ENCODE results near the gene GAST.
"Not testable (repeated sequence)": the region's sequence is repeated elsewhere in the genome, so short reads cannot be mapped to it uniquely, and the experiment has no call there.

Gene GAST

DNA sequence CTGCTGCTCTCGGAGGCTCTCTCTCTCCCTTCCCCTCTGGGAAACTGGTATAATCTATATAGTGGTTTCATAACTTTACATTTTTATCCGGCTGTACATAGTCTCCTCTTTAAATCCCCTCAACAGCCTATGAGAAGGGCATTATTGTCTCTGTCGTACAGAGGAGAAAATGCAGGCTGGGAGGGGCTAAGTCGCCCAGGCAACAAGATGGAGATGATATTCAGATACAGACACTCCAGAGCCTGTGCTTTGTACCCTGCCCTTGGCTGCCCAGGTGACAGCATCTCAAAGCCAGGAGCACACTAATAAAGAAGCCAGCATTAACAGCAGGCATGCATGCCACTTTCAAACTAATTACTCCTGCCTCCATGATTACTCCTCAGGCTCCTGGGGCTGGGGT is 28.1 kb upstream of the GAST start:
- DNase-seq = no peak

DNA sequence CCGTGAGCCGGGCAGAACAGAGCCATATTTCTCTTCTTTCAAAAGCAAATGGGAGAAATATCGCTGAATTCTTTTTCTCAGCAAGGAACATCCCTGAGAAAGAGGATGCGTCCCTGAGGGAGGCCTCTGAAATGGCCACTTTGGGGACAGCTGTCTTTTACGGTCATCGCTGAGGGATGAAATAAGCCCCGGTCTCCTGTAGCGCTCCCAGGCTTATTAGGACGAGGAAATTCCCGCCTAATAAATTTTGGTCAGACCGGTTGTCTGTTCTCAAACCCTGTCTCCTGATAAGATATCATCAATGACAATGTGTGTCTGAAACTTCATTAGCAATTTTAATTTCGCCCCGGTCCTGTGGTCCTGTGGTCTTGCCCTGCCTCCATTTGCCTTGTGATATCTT is 26.4 kb upstream of the GAST start:
- DNase-seq = not testable (repeated sequence)

DNA sequence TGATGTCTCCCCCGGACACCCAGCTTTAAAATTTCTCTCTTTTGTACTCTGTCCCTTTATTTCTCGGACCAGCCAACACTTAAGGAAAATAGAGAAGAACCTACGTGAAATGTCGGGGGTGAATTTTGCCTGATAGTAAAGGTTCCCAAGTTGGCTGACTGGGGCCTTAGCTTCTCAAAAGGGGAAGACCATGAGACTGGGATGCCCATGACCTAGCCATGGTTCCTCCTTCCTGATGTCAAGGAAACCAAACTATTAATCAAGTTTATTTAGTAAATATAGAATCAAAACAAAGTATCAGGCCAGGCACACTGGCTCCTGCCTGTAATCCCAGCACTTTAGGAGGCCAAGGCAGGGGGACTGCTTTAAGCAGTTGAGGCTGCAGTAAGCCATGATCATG is 25.9 kb upstream of the GAST start:
- DNase-seq = no peak

DNA sequence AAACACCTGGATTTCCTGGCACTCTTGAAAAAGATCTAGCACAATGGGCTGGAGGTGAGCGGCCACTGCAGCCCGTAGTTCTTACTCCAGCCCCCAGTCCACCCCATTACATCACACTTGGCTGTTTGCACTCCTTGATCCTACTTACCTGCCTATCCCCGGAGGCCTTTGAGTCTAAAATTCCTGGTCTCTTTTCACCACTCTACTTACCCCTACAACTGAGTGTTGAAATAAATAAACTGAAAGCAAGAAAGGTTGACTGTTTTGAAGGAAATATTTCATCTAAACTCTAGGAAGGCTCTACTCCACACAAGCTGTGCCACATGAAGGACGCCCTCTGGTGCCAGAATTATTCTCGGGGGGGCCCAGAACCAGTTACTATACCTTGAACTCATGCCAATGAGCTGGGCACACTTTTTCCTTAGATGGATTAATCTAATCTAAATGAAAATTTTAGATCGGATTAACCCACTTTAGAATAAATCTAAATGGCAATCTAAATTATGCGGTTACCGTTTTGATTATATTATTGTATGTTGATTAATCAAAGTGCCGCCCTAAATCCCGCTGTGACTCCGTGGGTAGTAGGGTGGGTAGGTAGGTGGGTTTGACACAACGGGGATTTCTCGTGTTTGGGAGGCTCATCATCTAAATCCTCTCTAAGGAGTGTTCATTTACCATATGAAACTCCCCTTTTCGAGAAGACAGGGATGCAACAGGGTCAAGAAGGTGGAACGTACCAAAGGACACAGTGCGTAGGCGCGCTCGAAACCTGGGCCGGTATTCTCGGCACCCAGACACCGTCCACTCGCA is 24.1 kb upstream of the GAST start:
- peak in 1 of 2 donors; percentile 56 for DNase-seq

DNA sequence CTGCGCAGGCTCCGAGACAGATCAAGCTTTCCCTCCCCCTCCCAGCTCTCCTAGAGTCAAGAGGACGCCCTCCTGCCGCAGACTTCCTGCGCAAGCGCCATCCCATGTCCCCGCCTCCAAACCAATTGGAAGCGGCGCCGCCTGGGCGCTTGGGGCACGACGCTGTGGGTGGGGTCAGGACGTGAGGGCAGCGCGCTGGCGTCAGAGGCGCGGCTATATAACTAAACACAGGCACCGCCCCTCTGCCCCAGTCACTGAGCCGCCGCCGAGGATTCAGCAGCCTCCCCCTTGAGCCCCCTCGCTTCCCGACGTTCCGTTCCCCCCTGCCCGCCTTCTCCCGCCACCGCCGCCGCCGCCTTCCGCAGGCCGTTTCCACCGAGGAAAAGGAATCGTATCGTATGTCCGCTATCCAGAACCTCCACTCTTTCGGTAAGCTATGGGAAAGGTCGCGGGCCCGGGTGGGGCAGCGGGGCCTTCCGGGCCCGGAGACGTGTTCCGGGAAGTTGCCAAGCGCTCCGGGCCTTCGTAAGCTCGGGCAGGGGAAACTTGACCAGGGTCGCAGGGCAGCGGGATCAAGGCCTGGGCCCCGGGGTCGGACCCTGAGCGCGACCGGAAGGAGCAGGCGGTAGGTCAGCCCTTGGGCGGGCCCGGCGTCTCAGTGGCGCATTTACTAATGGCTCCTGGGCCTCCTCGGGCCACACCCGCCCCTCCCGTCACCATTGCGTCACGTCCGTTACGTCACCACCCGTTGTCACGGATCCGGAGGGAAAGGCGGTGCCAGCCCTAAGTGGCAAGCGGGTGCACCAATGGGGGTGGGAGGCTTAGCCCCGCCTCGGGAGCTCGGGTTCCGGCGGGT is 23.3 kb upstream of the GAST start, which contains the start of gene EIF1:
EIF1 (plus strand) TSS at position 245 of the 856 bp plus-strand sequence; CDS start at position 399, 154 bp downstream.
- peak; percentile 97 to 99 for DNase-seq

DNA sequence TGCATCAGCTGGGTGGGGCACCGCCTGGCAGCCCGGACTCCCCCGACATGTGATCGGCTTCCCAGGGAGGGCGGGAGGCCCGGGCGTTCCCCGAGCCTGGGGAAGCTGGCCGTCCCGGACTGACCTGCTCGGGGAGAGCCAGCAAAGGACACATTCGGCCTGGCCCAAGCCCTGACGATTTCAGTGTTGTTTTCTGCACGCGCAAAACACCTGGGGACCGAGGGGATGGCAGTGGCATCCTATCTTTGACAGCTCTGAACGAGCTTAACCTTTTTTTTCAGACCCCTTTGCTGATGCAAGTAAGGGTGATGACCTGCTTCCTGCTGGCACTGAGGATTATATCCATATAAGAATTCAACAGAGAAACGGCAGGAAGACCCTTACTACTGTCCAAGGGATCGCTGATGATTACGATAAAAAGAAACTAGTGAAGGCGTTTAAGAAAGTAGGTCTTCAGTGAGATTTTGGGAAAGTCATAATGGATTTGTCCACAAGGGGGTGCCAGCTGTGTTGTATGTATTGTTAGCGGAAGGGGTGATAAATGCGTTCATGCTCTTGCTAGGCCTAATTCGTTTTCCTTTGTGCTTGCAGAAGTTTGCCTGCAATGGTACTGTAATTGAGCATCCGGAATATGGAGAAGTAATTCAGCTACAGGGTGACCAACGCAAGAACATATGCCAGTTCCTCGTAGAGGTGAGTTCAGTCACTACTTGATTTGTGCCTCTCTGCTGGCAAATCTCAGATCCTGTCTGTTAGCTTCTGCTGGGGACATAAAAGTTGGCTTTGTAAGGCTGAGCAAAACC is 22.4 kb upstream of the GAST start:
- DNase-seq = peak; percentile 17 to 35

DNA sequence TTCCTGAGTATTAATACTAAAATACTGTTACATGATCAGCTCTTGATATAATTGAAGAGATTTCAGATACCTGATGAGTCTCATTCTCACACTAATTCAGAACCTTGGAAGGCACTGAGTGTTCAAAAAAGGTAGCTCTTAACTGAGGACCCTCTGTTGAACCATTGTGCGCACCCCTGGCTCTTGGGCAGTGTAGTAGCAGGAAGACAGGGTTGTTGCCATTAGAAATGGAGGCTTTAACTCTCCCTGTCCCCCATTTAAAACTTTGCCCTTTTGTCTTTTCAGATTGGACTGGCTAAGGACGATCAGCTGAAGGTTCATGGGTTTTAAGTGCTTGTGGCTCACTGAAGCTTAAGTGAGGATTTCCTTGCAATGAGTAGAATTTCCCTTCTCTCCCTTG is 21.6 kb upstream of the GAST start:
- DNase-seq = no peak

DNA sequence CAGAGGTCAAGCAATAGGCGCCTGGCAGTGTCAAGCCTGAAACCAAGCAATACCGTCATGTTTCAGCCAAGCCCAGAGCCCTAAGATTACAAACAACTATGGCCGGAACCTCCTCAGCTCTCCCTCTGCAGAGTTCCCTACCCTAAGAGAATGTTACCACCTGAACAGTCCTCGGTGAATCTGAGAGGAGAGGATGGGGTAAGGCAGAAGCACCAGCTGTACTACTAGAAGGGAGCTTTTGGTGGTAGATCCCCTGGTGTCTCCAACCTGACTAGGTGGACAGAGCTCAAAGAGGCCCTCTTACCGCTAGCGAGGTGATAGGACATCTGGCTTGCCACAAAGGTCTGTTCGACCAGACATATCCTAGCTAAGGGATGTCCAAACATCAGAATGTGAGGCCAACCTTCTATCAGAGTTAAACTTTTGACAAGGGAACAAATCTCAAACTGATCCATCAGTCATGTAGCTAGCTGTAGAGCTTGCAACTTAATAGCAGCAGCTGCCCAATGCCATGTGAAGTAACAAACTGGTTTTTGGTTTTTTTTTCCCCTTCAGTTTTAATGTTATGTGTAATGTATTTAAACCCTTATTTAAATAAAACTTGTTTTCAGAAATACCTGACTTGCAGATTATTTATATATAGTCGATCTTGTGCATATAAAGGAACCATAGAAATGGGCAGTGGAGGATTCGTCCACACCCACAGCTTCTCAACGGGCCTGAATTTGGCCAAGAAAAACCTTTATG is 20.9 kb upstream of the GAST start:
- DNase-seq = no peak

DNA sequence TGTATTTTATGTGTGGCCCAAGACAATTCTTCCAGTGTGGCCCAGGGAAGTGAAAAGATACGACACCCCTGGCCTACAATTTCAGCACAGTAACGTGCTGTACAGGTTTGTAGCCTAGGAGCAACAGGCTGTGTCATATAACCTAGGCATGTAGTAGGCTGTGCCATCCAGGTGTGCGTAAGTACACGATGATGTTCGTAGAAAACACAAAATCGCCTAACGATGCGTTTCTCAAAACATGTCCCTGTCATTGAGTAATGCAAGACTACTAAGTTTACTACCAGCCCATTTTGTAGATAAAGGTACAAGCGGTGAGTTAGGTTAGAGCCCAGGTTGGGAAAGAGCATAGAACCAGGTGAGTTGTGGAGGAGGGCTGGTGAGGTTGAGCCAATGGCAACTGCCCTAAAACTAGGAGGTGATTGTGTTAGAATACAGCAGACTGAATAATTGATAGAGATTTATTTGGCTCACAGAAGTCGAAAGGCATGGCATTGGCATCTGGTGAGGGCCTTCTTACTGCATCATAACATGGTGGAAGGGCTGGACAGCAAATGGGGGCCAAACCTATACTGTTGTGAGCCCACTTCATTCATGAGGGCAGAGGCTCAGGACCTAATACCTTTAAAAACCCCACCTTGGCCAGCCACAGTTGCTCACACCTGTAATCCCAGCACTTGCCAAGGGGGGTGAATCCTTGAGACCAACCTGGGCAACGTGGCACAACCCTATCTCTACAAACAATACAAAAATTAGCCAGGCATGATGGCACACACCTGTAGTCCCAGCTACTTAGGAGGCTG is 19.2 kb upstream of the GAST start:
- no peak for DNase-seq

DNA sequence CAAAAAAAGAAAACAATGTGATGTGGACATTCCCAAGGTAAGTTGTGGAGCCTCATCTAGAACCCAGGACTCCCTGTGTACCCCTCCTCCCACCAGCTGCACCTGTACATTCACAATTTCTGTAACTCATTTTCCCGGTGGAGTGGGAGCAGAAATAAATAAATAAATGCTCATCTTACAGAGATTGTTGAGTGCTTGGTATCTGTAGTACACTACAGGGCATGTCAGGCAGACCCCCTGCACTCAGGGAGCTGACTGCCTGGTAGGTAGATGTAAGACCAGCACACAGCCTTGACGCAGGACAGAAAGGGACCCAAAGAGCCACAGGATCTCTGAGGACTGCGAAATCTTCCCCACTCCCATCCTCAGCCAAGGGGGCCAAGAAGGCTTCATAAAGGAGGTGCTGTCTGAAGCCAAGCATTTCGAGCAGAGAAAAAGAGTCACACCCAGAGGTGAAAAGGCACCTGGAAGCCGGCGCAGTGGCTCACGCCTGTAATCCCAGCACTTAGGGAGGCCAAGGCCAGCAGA is 16.9 kb upstream of the GAST start:
- DNase-seq = no peak

DNA sequence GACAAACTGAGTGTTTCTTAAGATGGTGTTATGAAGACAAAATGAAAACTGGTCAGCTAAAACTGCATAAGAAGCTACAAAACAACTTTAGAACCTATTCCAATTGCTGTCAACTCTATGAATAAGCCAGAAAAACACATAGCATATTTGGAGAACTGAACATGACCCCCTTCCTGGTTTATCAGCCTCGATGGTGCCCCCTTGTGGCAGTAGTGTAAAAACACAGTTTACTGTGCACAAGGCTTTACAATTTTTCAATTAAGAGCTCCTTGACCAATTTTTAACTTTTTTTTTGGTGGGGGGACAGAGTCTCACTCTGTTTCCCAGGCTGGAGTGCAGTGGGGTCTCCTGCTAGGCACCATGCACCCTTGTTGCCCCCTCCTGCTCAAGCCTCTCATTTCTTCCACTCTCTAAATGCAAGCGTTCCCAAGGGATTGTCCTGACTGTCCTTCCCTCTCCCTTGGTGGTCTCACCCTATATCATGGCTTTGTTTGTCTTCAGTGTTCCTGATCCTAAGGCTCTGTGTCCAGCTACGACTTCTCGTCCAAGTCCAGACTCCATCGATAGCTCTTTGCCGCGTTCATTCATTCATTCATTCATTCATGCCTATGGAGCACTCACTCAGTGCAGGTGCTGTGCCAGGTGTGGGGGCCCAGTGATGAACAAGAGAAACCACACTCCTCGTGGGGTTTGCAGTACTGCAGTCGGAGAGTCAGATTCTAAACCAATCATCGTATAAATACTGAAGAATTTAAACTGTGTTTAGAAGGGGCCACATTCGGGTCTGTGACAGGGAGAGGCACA is 16.0 kb upstream of the GAST start:
- peak in 1 of 2 donors; percentile 48 for DNase-seq

DNA sequence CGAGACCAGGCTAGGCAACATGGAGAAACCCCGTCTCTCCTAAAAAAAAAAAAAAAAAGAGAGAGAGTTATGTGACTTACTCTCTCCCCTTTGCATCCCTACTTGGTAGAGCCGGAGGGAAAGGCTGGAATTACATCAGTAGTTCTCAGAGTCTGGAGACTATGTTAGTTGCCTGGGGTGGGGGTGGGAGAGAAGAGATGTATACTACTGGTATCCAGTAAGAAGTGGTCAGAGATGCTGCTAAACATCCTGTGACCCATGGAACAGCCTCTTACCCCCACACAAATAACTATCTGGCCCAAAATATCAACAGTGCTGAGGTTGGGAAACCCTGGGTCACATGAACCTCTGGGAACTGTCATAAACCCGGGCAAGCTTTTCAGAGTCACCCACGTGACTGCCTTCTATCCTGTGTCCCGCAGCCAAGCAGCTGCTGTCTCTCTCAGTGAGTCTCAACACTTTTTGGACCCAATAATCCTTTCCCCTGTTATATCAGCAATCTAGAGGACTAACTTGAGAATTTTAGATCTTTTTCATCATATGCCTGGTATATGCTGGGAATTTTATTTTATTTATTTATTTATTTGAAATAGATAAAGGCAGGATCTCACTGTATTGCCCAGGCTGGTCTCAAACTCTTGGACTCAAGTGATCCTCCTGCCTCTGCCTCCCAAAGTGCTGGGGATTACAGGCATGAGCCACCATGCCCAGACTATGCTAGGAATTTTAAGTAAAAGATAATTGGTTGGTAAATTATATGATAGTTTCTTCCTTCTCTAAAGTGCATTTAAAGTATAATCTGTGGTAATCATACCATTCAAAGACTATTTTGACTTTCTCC is 14.8 kb upstream of the GAST start:
- no peak for DNase-seq

DNA sequence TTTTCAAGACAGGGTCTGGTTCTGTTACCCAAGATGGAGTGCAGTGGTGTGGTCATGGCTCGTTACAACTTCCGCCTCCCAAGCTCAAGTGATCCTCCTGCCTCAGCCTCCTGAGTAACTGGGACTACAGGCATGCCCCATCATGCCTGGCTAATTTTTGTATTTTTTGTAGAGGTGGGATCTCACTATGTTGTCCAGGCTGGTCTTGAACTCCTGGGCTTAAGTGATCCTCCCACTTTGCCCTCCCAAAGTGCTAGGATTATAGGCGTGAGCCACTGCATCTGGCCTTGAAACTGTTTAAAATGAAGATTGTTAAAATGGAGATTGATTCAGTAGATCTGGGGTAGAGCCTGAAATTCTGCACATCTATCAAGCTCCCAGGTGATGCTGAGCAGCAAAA is 11.3 kb upstream of the GAST start:
- DNase-seq = not testable (repeated sequence)

DNA sequence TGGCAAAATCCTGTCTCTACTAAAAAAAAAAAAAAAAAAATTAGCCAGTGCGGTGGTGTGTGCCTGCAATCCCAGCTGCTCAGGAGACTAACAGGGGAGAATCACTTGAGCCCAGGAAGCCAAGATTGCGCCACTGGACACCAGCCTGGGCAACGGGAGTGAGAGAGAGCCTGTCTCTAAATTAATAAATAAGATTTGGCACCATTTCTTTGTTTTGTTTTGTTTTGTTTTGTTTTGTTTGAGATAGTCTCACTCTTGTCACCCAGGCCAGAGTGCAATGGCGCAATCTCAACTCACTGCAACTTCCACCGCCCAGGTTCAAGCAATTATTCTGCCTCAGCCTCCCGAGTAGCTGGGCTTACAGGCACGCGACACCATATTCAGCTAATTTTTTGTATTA is 9.4 kb upstream of the GAST start:
- DNase-seq = no peak

DNA sequence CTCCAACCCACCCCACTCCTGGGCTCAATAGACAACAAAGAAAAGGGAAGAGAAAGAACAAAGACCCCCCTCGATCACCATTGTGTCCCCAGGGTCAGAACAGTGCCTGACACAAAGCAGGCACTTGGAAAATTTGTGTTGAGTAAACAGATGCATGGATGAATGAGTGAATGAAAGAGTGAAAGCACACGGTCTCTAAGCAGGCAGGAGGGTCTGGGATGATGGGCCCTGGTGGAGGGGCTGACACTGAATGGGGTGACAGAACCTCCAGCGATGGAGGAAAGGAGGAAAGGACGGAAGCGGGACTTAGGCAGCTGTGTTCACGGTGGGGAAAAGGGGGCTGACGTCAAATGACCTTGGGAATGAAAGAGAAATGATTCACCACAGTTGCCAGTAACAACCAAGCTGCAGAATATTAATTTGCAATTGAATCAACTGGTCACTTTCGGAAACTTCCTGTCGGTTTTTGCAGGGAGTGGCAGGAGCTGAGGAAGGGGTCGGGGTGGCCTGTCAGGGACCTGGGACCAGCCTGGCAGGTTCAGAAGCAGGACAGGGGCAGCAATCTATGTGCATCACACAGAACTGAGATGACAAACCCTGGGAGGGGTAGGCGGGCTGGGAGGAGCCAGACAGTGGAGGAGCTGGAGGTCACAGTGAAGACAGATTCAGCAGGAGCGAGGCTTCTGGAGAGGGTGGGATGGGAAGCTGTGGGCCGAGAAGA is 6.7 kb upstream of the GAST start:
- no peak for DNase-seq

DNA sequence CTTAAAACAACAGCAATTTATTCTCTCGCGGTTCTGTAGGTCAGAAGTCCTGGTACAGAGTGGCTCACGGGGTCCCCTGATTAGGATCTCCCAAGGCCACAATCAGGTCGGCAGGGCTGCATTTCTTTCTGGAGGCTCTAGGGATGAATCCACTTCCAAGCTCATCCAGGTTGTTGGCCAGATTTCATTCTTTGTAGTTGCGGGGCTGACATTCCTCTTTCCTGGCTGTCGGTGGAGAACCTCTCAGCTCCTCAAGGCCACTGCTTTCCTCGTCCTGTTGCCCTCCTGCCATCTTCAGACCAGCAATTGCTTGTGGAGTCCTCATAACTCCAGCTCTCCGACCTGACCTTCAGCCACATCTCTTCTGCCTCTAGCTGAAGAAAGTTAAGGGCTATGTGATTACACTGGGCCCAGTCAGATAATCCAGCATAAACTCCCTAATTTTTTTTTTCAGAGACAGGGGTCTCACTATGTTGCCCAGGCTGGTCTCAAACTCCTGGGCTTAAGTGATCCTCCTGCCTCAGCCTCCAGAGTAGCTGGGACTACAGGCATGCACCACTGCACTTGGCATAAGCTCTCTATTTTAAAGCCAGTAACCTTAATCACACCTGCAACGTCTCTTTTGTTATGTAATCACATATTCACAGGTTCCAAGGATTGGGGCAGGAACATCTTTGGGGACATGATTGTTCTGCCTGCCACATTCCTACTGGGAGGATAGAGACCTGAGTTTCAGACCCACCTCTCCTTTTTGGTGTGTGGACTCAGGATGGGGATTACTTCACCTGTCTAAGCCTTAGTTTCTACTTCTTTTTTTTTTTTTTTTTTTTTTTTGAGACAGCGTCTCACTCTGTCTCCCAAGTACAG is 4.1 kb upstream of the GAST start:
- DNase-seq = no peak

DNA sequence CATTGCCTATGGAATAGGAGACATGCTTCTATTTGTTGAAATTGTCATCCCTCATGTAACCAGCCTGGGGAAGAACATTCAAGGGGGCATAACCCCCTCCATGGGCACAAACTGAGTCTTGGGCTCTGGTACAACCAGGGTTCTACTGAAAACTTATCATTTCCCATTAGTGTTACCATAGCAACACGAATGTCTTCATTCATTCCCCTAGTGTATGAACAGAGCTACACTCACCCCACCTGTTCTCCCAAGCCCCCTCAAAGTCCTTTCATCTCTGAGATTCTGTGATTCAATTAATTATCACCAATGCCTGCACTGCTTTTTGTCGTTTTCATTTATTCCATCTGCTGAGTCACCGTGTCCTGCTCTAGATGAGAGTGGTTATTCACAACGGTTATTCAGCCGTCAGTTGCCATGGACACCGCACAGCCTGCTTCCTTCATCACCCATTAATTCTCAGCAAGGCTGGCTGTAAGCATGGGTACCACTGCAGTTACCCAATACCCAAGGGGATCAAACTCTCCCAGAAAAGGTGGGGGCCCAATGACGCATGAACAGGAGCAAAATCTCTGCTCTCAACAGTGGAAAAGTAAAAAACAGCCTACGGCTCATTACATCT is 1.6 kb upstream of the GAST start:
- DNase-seq = no peak
